ENCODE results near the gene KIRREL3.

The KIRREL3 gene

GRCh38 chr11:126456089-126456488 lies 544.5 kb downstream of the KIRREL3 start:
- DNase-seq: no peak

GRCh38 chr11:126452241-126453101 lies 548.1 kb downstream of the KIRREL3 start:
- DNase-seq: no peak

GRCh38 chr11:126451211-126451802 lies 549.3 kb downstream of the KIRREL3 start:
- no peak for DNase-seq

GRCh38 chr11:126450806-126451205 lies 549.8 kb downstream of the KIRREL3 start:
- DNase-seq: no peak

GRCh38 chr11:126450198-126450597 lies 550.4 kb downstream of the KIRREL3 start:
- no peak for DNase-seq

- no peak for DNase-seq
Measured at GRCh38 chr11:126446581-126446980, 554.0 kb downstream of the KIRREL3 start.

- no peak for DNase-seq
Measured at GRCh38 chr11:126444072-126444471, 556.5 kb downstream of the KIRREL3 start.

GRCh38 chr11:126443120-126443519 lies 557.5 kb downstream of the KIRREL3 start:
- DNase-seq: no peak

- peak; percentile 60 to 66 for DNase-seq
Measured at GRCh38 chr11:126440792-126441514, 559.6 kb downstream of the KIRREL3 start.

- DNase-seq: no peak
Measured at GRCh38 chr11:126440276-126440675, 560.3 kb downstream of the KIRREL3 start.

- DNase-seq: no peak
Measured at GRCh38 chr11:126438691-126439090, 561.9 kb downstream of the KIRREL3 start.

GRCh38 chr11:126438272-126438671 lies 562.3 kb downstream of the KIRREL3 start:
- no peak for DNase-seq

- DNase-seq: no peak
Measured at GRCh38 chr11:126437731-126438130, 562.8 kb downstream of the KIRREL3 start.

GRCh38 chr11:126436209-126436755 lies 564.3 kb downstream of the KIRREL3 start:
- no peak for DNase-seq

- no peak for DNase-seq
Measured at GRCh38 chr11:126434950-126435335, 565.6 kb downstream of the KIRREL3 start.

- DNase-seq: no peak
Measured at GRCh38 chr11:126433989-126434949, 566.3 kb downstream of the KIRREL3 start.

- DNase-seq: no peak
Measured at GRCh38 chr11:126433244-126433846, 567.2 kb downstream of the KIRREL3 start.

- no peak for DNase-seq
Measured at GRCh38 chr11:126432525-126432924, 568.0 kb downstream of the KIRREL3 start.

GRCh38 chr11:126432065-126432461 lies 568.5 kb downstream of the KIRREL3 start:
- DNase-seq: no peak

GRCh38 chr11:126431401-126432064 lies 569.0 kb downstream of the KIRREL3 start:
- DNase-seq: no peak

All from AML-193 (cell line).